Subcutaneous abdominal adipose tissue (tissue), 5 donors: ENCODE results near the gene AP1G1.

Experiments used
- H3K27ac ChIP-seq: one replicate; pipeline ENCODE4 v1.7.0; 2013; ENCODE audit warnings: low read depth, mild to moderate bottlenecking, inconsistent platforms, low read length, moderate library complexity
- H3K27me3 ChIP-seq, 5 donors: one replicate each; pipeline ENCODE4 v1.7.0; 2013; ENCODE audit warnings: low read length in 5 of 5, inconsistent platforms in 1 of 5; ENCODE audit not compliant: control insufficient read depth in 5 of 5, insufficient read depth in 4 of 5
- H3K36me3 ChIP-seq, 5 donors: one replicate each; pipeline ENCODE4 v1.7.0; 2013; ENCODE audit warnings: low read length in 5 of 5; ENCODE audit not compliant: control insufficient read depth in 5 of 5, insufficient read depth in 5 of 5
- H3K4me1 ChIP-seq, 5 donors: one replicate each; pipeline ENCODE4 v1.7.0; 2013; ENCODE audit warnings: low read length in 5 of 5, mild to moderate bottlenecking in 3 of 5, moderate library complexity in 1 of 5; ENCODE audit not compliant: control insufficient read depth in 5 of 5, insufficient read depth in 5 of 5
- H3K4me3 ChIP-seq, 5 donors: one replicate each; pipeline ENCODE4 v1.7.0; 2013; ENCODE audit warnings: low read length in 5 of 5, low read depth in 1 of 5
- H3K9ac ChIP-seq, 5 donors: one replicate each; pipeline ENCODE4 v1.7.0; 2013; ENCODE audit warnings: low read length in 5 of 5, mild to moderate bottlenecking in 4 of 5, moderate library complexity in 3 of 5
- H3K9me3 ChIP-seq, 5 donors: one replicate each; pipeline ENCODE4 v1.7.0; 2013; ENCODE audit warnings: low read length in 5 of 5; ENCODE audit not compliant: control insufficient read depth in 5 of 5
- donor health status: healthy.
- donor health status: healthy.
- donor health status: healthy.
- donor health status: healthy.
- donor health status: healthy.

The AP1G1 gene

GRCh38 chr16:71808593-71809459 lies at the start of gene AP1G1:
Gene AP1G1 (minus strand): TSS chr16:71808834. CDS start chr16:71789479, 19,355 bp downstream.
- H3K4me1 ChIP-seq, result peaks cover 0 to 38% (median 31%) of the 10 kb centered on the region in 5 donors
- H3K4me3 ChIP-seq, result peak within 1 kb of the TSS; percentile 78 to 100 (median 93)
- H3K27ac ChIP-seq, result peak within 1 kb of the TSS; percentile 100
- peak within 1 kb of the TSS; percentile 90 to 100 (median 100) for H3K9ac ChIP-seq
- peaks cover 0 to under 1% (median 0%) of the 10 kb centered on the region in 5 donors for H3K36me3 ChIP-seq
- no peaks in the 10 kb centered on the region for H3K27me3 ChIP-seq
- no peaks in the 10 kb centered on the region for H3K9me3 ChIP-seq

- Histone ChIP-seq H3K4me1 (peaks cover 0 to 43% (median 36%) of the 10 kb centered on the region in 5 donors), H3K9me3 (no peaks in the 10 kb centered on the region), H3K27ac (no peak overlapping the region), H3K27me3 (no peaks in the 10 kb centered on the region), H3K4me3 (no peak overlapping the region), H3K9ac (no peak overlapping the region), H3K36me3 (peaks cover 6 to 62% (median 37%) of the 10 kb centered on the region in 5 donors)
Measured at GRCh38 chr16:71855937-71856662, 47.5 kb upstream of the AP1G1 start.

- no peak overlapping the region for H3K4me3 ChIP-seq
- H3K27ac ChIP-seq, result no peak overlapping the region
- peaks cover 0 to 50% (median 43%) of the 10 kb centered on the region in 5 donors for H3K4me1 ChIP-seq
- H3K9me3 ChIP-seq, result no peaks in the 10 kb centered on the region
- no peaks in the 10 kb centered on the region for H3K27me3 ChIP-seq
- H3K9ac ChIP-seq, result no peak overlapping the region
- peaks cover 6 to 65% (median 40%) of the 10 kb centered on the region in 5 donors for H3K36me3 ChIP-seq
Measured at GRCh38 chr16:71854369-71854948, 45.8 kb upstream of the AP1G1 start.

- no peaks in the 10 kb centered on the region for H3K27me3 ChIP-seq
- H3K9ac ChIP-seq, result no peak overlapping the region
- H3K27ac ChIP-seq, result peak overlapping the region; percentile 80
- no peaks in the 10 kb centered on the region for H3K9me3 ChIP-seq
- no peak overlapping the region for H3K4me3 ChIP-seq
- H3K4me1 ChIP-seq, result peaks cover 0 to 43% (median 33%) of the 10 kb centered on the region in 5 donors
- H3K36me3 ChIP-seq, result peaks cover 6 to 66% (median 50%) of the 10 kb centered on the region in 5 donors
Measured at GRCh38 chr16:71853413-71853812, 44.8 kb upstream of the AP1G1 start.

- Histone ChIP-seq H3K4me3 (no peak overlapping the region), H3K27me3 (no peaks in the 10 kb centered on the region), H3K9ac (peak overlapping the region in 2 of 5 donors; percentile 18 to 64), H3K9me3 (no peaks in the 10 kb centered on the region), H3K27ac (peak overlapping the region; percentile 80), H3K36me3 (peaks cover 11 to 70% (median 53%) of the 10 kb centered on the region in 5 donors), H3K4me1 (peaks cover 0 to 35% (median 25%) of the 10 kb centered on the region in 5 donors)
Measured at GRCh38 chr16:71852561-71852960, 43.9 kb upstream of the AP1G1 start.

GRCh38 chr16:71852158-71852557 lies 43.5 kb upstream of the AP1G1 start:
- H3K9ac ChIP-seq, result peak overlapping the region in 1 of 5 donors; percentile 64
- H3K27ac ChIP-seq, result peak overlapping the region; percentile 80
- H3K36me3 ChIP-seq, result peaks cover 11 to 70% (median 53%) of the 10 kb centered on the region in 5 donors
- peaks cover 0 to 33% (median 28%) of the 10 kb centered on the region in 5 donors for H3K4me1 ChIP-seq
- no peak overlapping the region for H3K4me3 ChIP-seq
- H3K9me3 ChIP-seq, result no peaks in the 10 kb centered on the region
- no peaks in the 10 kb centered on the region for H3K27me3 ChIP-seq

- H3K9ac ChIP-seq, result peak overlapping the region in 3 of 5 donors; percentile 21 to 64 (median 48)
- no peaks in the 10 kb centered on the region for H3K9me3 ChIP-seq
- peaks cover 11 to 70% (median 53%) of the 10 kb centered on the region in 5 donors for H3K36me3 ChIP-seq
- peak overlapping the region; percentile 80 for H3K27ac ChIP-seq
- H3K4me1 ChIP-seq, result peaks cover 3 to 37% (median 33%) of the 10 kb centered on the region in 5 donors
- H3K27me3 ChIP-seq, result no peaks in the 10 kb centered on the region
- peak overlapping the region in 1 of 5 donors; percentile 1 for H3K4me3 ChIP-seq
Measured at GRCh38 chr16:71851746-71852145, 43.1 kb upstream of the AP1G1 start.

GRCh38 chr16:71848622-71849021 lies 40.0 kb upstream of the AP1G1 start:
- no peak overlapping the region for H3K27ac ChIP-seq
- H3K9ac ChIP-seq, result no peak overlapping the region
- H3K36me3 ChIP-seq, result peaks cover 6 to 51% (median 44%) of the 10 kb centered on the region in 5 donors
- no peaks in the 10 kb centered on the region for H3K27me3 ChIP-seq
- H3K4me3 ChIP-seq, result no peak overlapping the region
- no peaks in the 10 kb centered on the region for H3K9me3 ChIP-seq
- H3K4me1 ChIP-seq, result peaks cover 3 to 52% (median 44%) of the 10 kb centered on the region in 5 donors

- peak overlapping the region; percentile 57 to 100 (median 99) for H3K9ac ChIP-seq
- H3K9me3 ChIP-seq, result no peaks in the 10 kb centered on the region
- H3K36me3 ChIP-seq, result peaks cover 6 to 40% (median 37%) of the 10 kb centered on the region in 5 donors
- H3K27me3 ChIP-seq, result no peaks in the 10 kb centered on the region
- H3K4me3 ChIP-seq, result peak overlapping the region; percentile 88 to 97 (median 97)
- peak overlapping the region; percentile 85 for H3K27ac ChIP-seq
- H3K4me1 ChIP-seq, result peaks cover 3 to 43% (median 37%) of the 10 kb centered on the region in 5 donors
Measured at GRCh38 chr16:71847096-71847495, 38.5 kb upstream of the AP1G1 start.
